Stimulated activated CD4-positive, alpha-beta T cell treated with anti-CD3 and anti-CD28 coated beads, Interleukin-4, amount 100 ng/mL, for 1 hour (primary cell): ENCODE measurements around the gene PPP2R5C.
A peak's percentile ranks its signal among the peaks of the same experiment; 100 is the strongest.

ENCODE experiments used
- DNase-seq: peaks from one replicate; pipeline ENCODE4 v3.0.0-alpha.2; 2020

The PPP2R5C gene

DNA sequence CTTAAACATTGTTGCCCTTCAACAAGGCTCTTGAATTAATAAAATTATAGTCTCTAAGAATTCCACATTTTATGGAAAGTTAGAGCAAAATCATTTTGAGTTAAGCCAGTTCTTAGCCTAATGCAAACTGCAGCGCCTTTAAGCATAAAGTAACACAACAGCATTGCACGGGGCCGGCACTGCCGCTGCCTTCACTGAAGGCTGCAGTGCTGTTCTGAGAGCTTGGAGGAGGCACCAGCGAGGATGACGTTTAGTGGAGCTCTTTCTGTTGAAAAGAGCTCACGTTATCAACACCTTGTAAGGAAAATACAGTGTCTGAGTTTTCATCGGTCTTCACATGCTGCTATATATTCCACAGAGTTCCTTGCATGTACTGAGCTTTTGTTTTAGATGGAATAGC is 164.6 kb downstream of the PPP2R5C start:
- DNase-seq: no peak

GRCh38 chr14:101926620-101927019 is 165.1 kb downstream of the PPP2R5C start:
- no peak for DNase-seq

GRCh38 chr14:101927859-101928258 is 166.3 kb downstream of the PPP2R5C start:
- no peak for DNase-seq

GRCh38 chr14:101928415-101928841 is 166.9 kb downstream of the PPP2R5C start:
- no peak for DNase-seq

DNA sequence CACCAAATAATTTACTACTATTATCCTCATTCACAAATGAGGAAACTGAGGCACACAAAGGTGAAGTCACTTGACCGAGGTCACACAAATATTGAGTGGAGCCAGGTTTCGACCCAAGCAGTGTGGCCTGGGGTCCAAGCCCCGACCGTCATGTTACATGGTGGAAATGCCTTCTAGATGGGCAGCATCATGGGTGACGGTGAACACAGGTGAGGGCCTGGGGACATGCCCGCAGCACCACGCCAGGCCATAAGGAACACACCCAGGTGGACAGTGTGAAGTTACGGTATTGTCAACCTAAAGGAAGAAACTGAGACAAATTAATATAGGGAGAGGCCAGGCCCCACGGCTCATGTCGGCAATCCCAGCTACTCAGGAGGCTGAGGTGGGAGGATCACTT is 167.6 kb downstream of the PPP2R5C start:
- DNase-seq: no peak

DNA sequence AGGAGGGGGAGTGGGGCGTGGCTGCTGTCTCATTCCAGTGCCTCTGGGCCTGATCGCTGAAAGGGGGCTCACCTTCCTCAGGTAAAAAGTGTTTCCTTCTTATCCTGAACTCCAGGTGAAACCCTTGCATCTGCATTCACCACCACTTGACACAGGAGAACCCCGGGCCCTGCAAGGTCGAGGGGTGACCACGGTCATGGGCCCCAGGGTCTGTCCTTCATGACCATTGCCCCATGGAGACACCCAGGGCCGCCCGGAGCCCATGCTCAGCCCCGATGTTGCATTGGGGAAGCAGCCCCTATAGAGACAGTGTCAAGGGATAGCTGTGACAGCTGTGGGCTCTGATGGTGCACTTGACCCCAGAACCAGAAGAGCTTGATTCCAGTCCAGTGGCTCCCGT is 168.4 kb downstream of the PPP2R5C start:
- DNase-seq: no peak

- DNase-seq: no peak
Observed at GRCh38 chr14:101932673-101933072, 171.2 kb downstream of the PPP2R5C start.

- no peak for DNase-seq
Observed at GRCh38 chr14:101933209-101933608, 171.7 kb downstream of the PPP2R5C start.

GRCh38 chr14:101934601-101935150 is 173.2 kb downstream of the PPP2R5C start:
- DNase-seq: no peak

GRCh38 chr14:101937926-101938767 is 176.6 kb downstream of the PPP2R5C start:
- DNase-seq: no peak

DNA sequence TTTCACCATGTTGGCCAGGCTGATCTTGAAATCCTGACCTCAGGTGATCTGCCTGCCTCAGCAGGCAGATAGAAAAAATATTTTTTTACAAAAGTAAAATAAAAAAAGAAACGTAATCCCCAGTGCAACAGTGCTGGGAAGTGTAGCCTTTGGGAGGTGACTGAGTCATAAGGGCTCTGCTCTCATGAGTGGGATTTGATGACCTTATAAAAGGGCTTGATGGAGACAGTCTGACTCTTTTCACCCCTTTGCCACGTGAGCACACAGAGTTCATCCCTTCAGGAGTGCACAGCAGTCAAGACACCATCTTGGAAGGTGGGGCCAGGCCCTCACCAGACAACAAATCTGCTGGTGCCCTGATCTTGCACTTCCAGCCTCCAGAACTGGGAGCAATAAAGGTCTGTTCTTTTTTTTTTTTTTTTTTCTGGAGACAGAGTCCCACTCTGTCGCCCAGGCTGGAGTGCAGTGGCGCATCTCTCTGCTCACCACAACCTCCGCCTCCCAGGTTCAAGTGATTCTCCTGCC is 178.2 kb downstream of the PPP2R5C start:
- DNase-seq: no peak

DNA sequence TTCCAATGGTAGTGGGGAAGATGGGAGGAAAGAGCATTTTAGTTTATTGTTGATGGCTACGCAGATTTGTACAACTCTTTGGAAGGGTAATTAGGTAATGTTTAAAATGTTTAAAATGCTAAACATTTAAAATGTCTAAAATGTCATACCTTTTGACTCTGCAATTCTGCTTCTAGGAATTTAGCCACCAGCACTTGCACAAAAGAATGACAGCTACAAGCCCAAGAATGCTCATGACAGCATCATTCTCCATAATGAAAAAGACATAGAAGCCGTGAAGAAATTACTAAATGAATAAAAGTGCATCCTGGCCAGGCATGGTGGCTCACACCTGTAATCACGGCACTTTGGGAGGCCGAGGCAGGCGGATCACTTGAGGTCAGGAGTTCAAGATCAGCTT is 182.9 kb downstream of the PPP2R5C start:
- DNase-seq: no peak

DNA sequence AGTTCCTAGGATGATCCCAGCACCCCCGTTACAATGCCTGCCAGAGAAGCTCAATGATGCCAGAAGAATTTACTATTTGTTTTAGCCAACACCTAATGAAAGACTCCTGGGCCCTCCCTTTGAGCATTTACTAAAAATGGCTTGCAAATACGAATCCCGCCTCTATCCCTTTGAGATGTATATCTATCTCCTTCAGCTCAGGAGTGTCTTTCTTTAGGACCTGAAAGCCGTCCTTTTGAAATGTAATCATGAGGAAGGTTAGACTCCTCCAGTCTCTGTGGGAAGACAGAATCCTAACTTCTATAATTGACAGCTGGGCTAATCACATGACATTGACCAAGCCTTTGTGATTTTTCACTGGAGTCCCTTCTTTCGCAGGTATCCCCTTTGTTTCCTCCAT is 183.7 kb downstream of the PPP2R5C start:
- DNase-seq: no peak

DNA sequence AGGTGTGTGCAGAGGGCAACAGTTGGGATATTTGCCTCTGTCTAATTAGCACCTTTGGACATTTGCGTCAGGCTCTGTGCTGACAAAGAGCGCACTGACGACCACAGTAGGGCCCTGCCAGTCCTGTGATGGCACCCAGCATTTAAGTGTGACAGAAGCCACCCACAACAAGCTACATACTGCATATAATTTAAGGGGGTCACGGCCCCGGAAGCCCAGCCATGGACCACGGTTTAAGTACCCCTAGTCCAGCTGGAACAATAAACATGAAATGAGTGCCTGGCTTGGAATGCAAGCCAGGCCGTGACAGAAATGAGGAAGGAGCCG is 186.0 kb downstream of the PPP2R5C start:
- no peak for DNase-seq

DNA sequence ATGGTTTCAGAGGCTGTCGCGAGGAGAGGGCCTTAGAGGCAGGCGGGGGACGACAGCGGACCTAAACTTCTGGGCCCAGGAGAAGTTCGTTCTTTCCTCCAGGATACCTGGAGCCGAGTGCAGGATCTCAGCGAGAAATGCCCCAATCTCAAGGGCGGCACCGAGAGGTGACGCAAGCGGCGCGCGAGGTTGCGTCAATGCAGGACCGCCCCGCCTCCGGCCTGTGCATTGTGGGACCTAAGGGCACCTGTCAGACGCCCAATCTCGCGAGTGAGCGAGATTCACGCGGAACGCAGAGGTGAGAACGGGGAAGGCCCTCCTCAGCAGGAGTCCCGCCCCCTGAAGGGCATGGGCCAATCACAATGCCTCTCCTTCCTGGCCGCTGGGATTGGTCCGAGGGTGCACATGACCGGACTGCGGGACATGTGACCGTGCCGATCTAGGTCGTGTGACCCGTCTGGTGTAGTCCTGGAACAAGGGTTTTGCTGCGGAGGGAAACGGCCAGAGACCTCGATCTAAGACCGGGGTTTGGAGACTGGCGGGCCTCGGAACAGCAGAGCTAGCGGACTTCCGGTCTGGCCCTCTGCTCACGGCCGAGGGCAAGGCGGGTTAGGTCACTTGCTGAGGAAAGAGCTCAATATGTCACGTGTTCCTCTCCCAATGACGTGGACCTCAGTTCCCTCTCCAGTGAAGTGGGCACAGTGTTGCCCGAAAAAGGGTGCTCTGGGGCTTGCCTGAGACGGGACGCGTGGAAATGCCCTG is 186.6 kb downstream of the PPP2R5C start:
- peak; percentile 100 for DNase-seq

- no peak for DNase-seq
Observed at GRCh38 chr14:101948666-101949216, 187.2 kb downstream of the PPP2R5C start.

DNA sequence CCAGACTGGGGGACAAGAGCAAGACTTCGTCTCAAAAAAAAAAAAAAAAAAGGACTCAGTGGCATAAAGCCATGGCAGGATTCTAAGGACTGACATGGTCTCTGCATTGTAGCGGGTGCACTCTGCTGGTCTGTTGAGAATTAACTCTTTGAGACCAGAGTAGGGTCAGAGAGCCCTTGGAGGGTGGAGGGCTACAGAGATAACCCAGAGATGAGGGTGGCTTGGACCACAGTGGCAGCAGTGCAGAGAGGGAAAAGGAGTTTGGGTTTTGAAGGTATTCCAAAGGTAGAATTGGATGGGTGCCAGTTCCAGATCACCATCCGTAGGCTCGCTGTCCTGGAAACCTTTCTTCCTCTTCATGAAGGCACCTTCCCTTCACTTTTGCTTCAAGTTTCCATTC is 188.6 kb downstream of the PPP2R5C start:
- DNase-seq: no peak

DNA sequence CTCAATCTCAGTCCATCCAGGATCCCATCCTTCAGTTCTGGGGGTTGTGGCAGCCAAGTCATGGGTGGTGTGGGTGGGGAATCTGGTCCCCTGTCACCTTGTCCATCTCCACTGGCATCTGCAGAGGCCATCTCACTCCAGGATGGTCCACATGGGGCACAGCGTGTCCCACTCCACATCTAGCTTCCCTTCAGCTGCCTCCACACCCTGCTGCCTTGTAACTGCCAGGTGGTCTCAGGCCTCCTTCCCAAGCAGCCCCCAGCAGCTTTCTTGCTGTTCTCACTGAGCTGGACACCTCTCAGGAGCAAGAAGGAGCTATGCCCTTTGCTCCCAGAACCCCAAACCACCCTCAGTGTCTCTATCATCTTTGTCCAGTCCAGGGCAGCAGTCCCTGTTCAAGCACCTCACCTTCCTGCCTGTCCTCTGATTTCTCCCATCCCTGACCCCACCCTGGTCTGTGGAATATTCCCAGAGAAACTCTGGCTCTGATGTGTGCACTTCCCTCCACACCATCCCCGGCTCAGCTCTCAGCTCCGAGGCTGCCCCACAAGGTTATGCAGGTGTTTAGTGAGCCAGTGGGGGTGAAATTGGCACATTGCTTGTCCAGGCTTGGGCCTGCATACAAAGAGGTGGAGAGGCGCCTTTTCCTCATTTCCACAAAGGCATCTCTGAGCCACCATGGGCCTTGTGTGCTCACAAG is 189.2 kb downstream of the PPP2R5C start:
- DNase-seq: no peak

- DNase-seq: no peak
Observed at GRCh38 chr14:101953151-101953550, 191.6 kb downstream of the PPP2R5C start.

GRCh38 chr14:101954501-101954900 is 193.0 kb downstream of the PPP2R5C start:
- DNase-seq: no peak

DNA sequence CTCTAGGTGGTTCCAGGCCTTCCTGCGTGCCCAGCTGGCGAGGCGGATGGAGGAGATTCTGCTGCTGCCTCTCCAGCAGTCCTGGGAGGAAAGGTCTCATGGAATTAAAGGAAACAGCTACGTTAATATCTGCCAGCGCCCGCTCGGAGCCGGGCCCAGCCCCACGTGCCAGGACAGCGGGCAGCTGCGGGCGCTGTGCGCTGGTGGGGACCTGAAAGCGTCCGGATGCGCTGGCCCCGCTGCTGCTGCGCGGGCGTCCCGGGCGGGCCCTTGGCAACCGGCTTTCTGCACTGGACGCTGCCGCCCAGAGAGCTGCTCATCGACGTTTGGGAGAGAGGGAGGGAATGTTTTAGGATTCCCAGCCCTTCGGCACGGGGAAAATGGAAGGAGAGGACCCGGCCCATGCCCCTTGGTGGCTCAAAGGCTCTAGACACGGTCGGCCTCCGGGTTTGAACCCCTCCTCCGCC is 194.2 kb downstream of the PPP2R5C start:
- DNase-seq: no peak

GRCh38 chr14:101956179-101956885 is 194.8 kb downstream of the PPP2R5C start:
- DNase-seq: no peak
